NT2/D1 (cell line): ENCODE data around the gene FGD5.

Source experiments
- SUZ12 ChIP-seq: IDR thresholded peaks from 2 replicates; pipeline ENCODE4 v1.6.1; 2011; ENCODE audit not compliant: insufficient read length, insufficient read depth; ENCODE audit errors: extremely low read depth
- YY1 ChIP-seq: IDR thresholded peaks from 2 replicates; pipeline ENCODE4 v1.6.1; 2011; ENCODE audit not compliant: insufficient read length, insufficient read depth
- ZNF274 ChIP-seq: IDR thresholded peaks from 2 replicates; pipeline ENCODE4 v1.6.1; 2011; ENCODE audit warnings: mild to moderate bottlenecking, low read depth, low read length

GRCh38 chr3:14801031-14801430, 17.7 kb upstream of the FGD5 start:
- no peak for TF ChIP-seq ZNF274
- TF ChIP-seq YY1: no peak
- TF ChIP-seq SUZ12: no peak
